Neural crest cell (in vitro differentiated cells): ENCODE measurements around the gene ASPSCR1. TPM values are rescaled to one million over a fixed set of nuclear protein-coding genes. Genes with fewer than 3 reads are reported as not detected.

Experiments used
- DNase-seq: peaks from one replicate; pipeline ENCODE4 v3.0.0; 2021; ENCODE audit warnings: low read depth, mixed read lengths, low spot score
- H3K27ac Mint-ChIP-seq: one replicate; pipeline ENCODE4 v1.8.0; 2021; ENCODE audit warnings: mild to moderate bottlenecking, mixed read lengths; ENCODE audit not compliant: unreplicated experiment
- H3K27me3 Mint-ChIP-seq: 2 replicates; pipeline ENCODE4 v1.8.0; 2021; ENCODE audit warnings: low read depth, mild to moderate bottlenecking, mixed read lengths
- H3K36me3 Mint-ChIP-seq: 2 replicates; pipeline ENCODE4 v1.8.0; 2021; ENCODE audit warnings: low read depth, mild to moderate bottlenecking, mixed read lengths
- H3K4me1 Mint-ChIP-seq: 2 replicates; pipeline ENCODE4 v1.8.0; 2021; ENCODE audit warnings: mixed read lengths
- H3K4me3 Mint-ChIP-seq: one replicate; pipeline ENCODE4 v1.8.0; 2021; ENCODE audit warnings: mild to moderate bottlenecking, mixed read lengths
- H3K9me3 Mint-ChIP-seq: 2 replicates; pipeline ENCODE4 v1.8.0; 2021; ENCODE audit warnings: mixed read lengths
- total RNA-seq: library from RNA; stranded (reverse); gene quantifications from 2 replicates; pipeline ENCODE4 v1.2.1, GENCODE V29; 2021
- TF ChIP-seq, protein P1 (sequence below): fragments of 200-600 bp; sonication (generic); conservative IDR thresholded peaks from 2 replicates; pipeline ENCODE4 v1.5.0; 2021; ENCODE audit warnings: antibody characterized with exemption, mild to moderate bottlenecking

The ASPSCR1 gene
- total RNA-seq, 1 donor from 2014 or later: 51.9 TPM

DNA sequence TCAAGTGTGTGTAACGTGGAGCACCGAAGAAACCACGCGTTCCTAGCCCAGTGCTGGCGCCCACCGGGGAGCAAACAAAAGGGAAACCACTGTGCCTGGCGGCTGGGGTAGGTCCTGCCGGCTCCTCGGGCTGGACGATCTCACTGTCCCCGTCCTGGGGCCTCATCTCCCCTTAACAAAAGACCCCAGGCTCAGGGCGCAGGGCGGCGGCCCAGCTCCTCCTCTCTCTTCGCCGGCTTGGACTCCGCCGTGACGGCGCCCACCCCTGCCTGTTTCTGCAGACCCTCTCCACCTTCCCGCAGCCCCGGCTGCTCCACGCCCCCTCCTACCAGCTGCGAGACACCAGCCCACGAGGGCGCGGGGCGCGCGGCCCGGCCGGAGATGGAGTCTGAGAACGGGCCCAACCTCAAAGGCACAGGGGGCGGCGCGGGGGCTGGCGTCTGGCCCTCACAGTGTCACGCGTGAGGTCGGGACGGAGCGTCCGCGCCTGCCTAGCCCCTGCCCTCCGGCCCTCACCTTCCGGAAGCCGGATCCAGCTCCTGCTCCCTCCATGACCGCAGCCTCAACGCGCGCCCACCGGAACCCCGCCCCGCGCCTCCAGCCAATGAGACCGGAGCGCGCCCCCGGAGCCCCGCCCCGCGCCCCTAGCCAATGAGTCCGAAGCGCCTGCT lies 45.0 kb downstream of the ASPSCR1 start, which contains the start of gene CENPX:
Gene CENPX (minus strand): TSS at position 569 of the 671 bp plus-strand sequence. CDS start 17 bp downstream, at position 552.
- no peaks in the 10 kb centered on the region for H3K9me3 Mint-ChIP-seq
- H3K4me3 Mint-ChIP-seq: peak within 1 kb of the TSS; percentile 97
- TF ChIP-seq, protein P1, sequence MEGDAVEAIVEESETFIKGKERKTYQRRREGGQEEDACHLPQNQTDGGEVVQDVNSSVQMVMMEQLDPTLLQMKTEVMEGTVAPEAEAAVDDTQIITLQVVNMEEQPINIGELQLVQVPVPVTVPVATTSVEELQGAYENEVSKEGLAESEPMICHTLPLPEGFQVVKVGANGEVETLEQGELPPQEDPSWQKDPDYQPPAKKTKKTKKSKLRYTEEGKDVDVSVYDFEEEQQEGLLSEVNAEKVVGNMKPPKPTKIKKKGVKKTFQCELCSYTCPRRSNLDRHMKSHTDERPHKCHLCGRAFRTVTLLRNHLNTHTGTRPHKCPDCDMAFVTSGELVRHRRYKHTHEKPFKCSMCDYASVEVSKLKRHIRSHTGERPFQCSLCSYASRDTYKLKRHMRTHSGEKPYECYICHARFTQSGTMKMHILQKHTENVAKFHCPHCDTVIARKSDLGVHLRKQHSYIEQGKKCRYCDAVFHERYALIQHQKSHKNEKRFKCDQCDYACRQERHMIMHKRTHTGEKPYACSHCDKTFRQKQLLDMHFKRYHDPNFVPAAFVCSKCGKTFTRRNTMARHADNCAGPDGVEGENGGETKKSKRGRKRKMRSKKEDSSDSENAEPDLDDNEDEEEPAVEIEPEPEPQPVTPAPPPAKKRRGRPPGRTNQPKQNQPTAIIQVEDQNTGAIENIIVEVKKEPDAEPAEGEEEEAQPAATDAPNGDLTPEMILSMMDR: no peak
- H3K4me1 Mint-ChIP-seq: peaks cover 18% of the 10 kb centered on the region
- H3K27ac Mint-ChIP-seq: peak within 1 kb of the TSS; percentile 84
- DNase-seq: peak; percentile 42
- no peaks in the 10 kb centered on the region for H3K36me3 Mint-ChIP-seq
- H3K27me3 Mint-ChIP-seq: peaks cover 6% of the 10 kb centered on the region

DNA sequence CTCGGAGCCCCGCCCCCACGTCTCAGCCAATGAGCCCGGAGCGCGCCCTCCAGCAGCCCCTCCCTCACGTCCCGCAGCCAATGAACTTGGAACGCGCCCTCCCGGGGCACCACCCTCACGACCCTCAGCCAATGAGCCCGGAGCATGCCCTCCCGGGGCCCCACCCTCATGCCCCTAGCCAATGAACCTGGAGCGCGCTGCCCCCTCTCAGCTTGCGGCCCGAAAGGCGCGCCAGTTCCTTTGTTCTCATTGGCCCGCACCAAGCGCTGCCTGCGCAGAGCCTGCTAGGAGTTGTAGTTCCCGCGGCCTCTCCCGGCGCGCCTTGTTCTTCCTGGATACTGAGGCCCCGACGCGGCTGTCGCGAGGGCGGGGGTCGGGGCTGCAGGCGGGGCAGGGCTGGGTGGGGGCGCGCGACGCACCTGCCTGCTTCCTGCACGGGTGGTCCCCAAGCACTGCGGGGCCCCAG lies 45.6 kb downstream of the ASPSCR1 start, which contains the start of gene LRRC45:
Gene LRRC45 (plus strand): TSS at position 325 of the 466 bp plus-strand sequence. CDS start 339 bp downstream, outside the sequence.
- TF ChIP-seq, protein P1: no peak
- peak within 1 kb of the TSS; percentile 84 for H3K27ac Mint-ChIP-seq
- peaks cover 6% of the 10 kb centered on the region for H3K27me3 Mint-ChIP-seq
- H3K36me3 Mint-ChIP-seq: no peaks in the 10 kb centered on the region
- H3K9me3 Mint-ChIP-seq: no peaks in the 10 kb centered on the region
- H3K4me1 Mint-ChIP-seq: peaks cover 18% of the 10 kb centered on the region
- peak within 1 kb of the TSS; percentile 97 for H3K4me3 Mint-ChIP-seq
- DNase-seq: peak; percentile 99

DNA sequence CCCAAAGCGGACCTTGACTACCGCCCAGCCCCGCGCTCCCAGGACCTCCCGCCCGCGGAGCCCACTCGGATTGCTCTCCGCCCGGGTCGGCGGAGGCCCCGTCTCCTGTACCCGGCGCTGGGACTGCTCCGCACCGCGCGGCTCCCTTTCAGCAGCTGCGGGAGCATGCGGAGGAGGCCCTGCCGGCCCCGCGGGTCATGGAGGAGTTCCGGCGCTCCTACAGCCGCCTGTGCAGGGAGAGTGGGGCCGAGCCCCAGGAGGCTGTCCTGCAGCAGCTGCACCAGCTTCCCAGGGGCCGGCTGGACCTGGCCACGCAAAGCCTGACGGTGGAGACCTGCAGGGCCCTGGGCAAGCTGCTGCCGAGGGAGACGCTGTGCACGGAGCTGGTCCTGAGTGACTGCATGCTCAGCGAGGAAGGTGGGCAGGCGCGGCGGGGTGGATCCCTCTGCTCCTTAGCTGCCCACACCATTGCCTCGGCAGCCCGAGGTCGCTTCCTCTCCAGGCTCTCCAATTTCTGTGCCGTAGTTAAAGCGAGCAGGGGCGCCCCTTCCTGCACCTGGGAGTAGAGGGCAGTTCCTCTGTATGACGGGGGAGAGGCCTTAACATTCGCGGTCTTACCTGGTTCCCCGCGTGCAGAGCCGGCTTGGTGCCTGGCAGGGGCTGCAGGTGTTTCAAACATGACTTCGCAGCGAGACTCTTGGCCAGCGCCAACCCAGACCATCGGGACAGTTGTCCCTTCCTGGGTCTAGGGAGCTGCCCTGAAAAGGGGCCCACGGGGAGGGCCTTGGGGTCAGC lies 46.2 kb downstream of the ASPSCR1 start:
- Mint-ChIP-seq H3K27ac (no peak overlapping the region), H3K27me3 (peaks cover 4% of the 10 kb centered on the region), H3K36me3 (no peaks in the 10 kb centered on the region), H3K4me1 (peaks cover 18% of the 10 kb centered on the region), H3K4me3 (peak overlapping the region; percentile 85), H3K9me3 (no peaks in the 10 kb centered on the region)
- DNase-seq: no peak
- TF ChIP-seq, protein P1: no peak

DNA sequence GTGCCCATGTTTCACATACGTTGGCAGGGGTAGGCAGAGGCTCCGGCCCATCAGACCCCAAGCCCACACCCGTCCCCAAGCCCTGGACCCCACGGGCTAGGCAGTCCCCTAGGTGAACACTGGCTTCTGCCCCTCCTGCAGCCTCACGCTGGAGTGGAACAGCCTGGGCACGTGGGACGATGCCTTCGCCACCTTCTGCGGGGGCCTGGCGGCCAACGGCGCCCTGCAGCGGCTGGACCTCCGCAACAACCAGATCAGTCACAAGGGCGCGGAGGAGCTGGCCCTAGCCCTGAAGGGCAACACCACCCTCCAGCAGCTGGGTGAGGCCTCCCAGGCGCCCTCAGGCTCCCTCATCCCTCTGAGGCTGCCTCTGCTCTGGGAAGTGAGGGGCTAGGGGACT lies 47.4 kb downstream of the ASPSCR1 start:
- H3K4me3 Mint-ChIP-seq: peak overlapping the region; percentile 85

More for the DNA sequence above, 47.4 kb downstream of the ASPSCR1 start:
- H3K36me3 Mint-ChIP-seq: no peaks in the 10 kb centered on the region
- H3K27me3 Mint-ChIP-seq: peaks cover 4% of the 10 kb centered on the region
- H3K4me1 Mint-ChIP-seq: peaks cover 18% of the 10 kb centered on the region
- H3K27ac Mint-ChIP-seq: no peak overlapping the region
- H3K9me3 Mint-ChIP-seq: no peaks in the 10 kb centered on the region
- TF ChIP-seq, protein P1: no peak
- DNase-seq: no peak
